Esophagus squamous epithelium (tissue), 4 donors: ENCODE data around the gene KCNN3.

ENCODE experiments used
- CTCF ChIP-seq, 6 experiments: fragments of 450-650 bp in 4 of 6; fragments of 200-600 bp in 2 of 6; sonication (generic) in 2 of 6; IDR thresholded peaks; one replicate each; pipeline ENCODE4 v1.5.1; 2016 to 2019; ENCODE audit warnings: antibody characterized with exemption in 6 of 6, mild to moderate bottlenecking in 4 of 6, moderate library complexity in 4 of 6
- POLR2A ChIP-seq, 4 donors: fragments of 450-650 bp; IDR thresholded peaks; one replicate each; pipeline ENCODE4 v1.6.1; 2017; ENCODE audit warnings: antibody characterized with exemption in 4 of 4, mild to moderate bottlenecking in 4 of 4, moderate library complexity in 3 of 4

DNA sequence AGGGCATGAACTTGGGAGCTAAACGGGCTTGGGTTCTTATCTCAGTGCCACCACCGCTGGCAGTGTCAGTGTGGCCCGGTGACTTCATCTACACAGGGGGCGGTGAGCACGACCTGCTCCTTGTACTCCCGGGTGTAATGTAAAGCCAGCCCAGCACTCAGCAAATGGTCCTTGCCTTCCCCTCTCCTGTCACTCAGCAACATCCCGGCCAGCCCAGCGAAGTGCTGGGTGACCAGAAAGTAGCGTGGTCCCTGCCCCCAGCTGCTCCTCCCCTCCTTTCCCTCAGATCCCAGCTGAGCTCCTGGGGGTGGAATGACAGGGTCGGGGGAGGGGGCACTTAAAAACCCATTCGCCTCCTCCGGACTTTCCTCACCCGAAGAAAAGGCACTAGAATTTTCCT lies 7.2 kb downstream of the KCNN3 start:
- TF ChIP-seq CTCF (IDR thresholded peaks at IDR 0.05), result no peak
- no peak for TF ChIP-seq POLR2A (IDR thresholded peaks at IDR 0.05)
